Body of pancreas (tissue), 4 donors: ENCODE measurements around the gene DTNB.

Source experiments
- POLR2A ChIP-seq, 3 donors: fragments of 450-650 bp; IDR thresholded peaks; one replicate each; pipeline ENCODE4 v1.6.1; 2016; ENCODE audit warnings: antibody characterized with exemption in 3 of 3, mild to moderate bottlenecking in 2 of 3
- TF ChIP-seq, protein P1 (sequence below), 7 experiments: fragments of 450-650 bp in 4 of 7; fragments of 200-600 bp in 3 of 7; sonication (generic) in 3 of 7; IDR thresholded peaks; one replicate each; pipeline ENCODE4 v1.5.1; 2016 to 2019; ENCODE audit warnings: antibody characterized with exemption in 7 of 7

- no peak for TF ChIP-seq POLR2A (IDR thresholded peaks at IDR 0.05)
- TF ChIP-seq, protein P1, sequence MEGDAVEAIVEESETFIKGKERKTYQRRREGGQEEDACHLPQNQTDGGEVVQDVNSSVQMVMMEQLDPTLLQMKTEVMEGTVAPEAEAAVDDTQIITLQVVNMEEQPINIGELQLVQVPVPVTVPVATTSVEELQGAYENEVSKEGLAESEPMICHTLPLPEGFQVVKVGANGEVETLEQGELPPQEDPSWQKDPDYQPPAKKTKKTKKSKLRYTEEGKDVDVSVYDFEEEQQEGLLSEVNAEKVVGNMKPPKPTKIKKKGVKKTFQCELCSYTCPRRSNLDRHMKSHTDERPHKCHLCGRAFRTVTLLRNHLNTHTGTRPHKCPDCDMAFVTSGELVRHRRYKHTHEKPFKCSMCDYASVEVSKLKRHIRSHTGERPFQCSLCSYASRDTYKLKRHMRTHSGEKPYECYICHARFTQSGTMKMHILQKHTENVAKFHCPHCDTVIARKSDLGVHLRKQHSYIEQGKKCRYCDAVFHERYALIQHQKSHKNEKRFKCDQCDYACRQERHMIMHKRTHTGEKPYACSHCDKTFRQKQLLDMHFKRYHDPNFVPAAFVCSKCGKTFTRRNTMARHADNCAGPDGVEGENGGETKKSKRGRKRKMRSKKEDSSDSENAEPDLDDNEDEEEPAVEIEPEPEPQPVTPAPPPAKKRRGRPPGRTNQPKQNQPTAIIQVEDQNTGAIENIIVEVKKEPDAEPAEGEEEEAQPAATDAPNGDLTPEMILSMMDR (IDR thresholded peaks at IDR 0.05), result no peak
These were observed 55.3 kb downstream of the DTNB start for GRCh38 chr2:25617948-25618646.
